HL-60 (cell line): ENCODE results near the gene ZNF618.

Source experiments
- DNase-seq, 2 experiments: peaks; one replicate each; pipeline ENCODE4 v3.0.0-alpha.2; 2010 to 2020; ENCODE audit warnings: low read depth in 1 of 2, low spot score in 1 of 2
- H3K27ac ChIP-seq: fragments of 250-450 bp; sonication (Bioruptor Pico); replicated peaks from 2 replicates; pipeline ENCODE4 v1.5.1; 2020; ENCODE audit warnings: mild to moderate bottlenecking, moderate library complexity
- H3K27me3 ChIP-seq: fragments of 250-450 bp; sonication (Bioruptor Pico); 2 replicates; pipeline ENCODE4 v1.5.1; 2021; ENCODE audit warnings: mild to moderate bottlenecking, moderate library complexity; ENCODE audit not compliant: insufficient read depth, poor library complexity, severe bottlenecking
- H3K4me3 ChIP-seq: replicated peaks from 2 replicates; pipeline ENCODE4 v1.5.1; 2011; ENCODE audit warnings: mild to moderate bottlenecking, control low read depth, low read length; ENCODE audit not compliant: insufficient read depth
- GABPA ChIP-seq: IDR thresholded peaks from 2 replicates; pipeline ENCODE4 v1.6.1; 2012; ENCODE audit warnings: low read depth
- POLR2AphosphoS5 ChIP-seq: IDR thresholded peaks from 2 replicates; pipeline ENCODE4 v1.6.1; 2012; ENCODE audit warnings: low read depth
- SPI1 ChIP-seq: IDR thresholded peaks from 2 replicates; pipeline ENCODE4 v1.6.1; 2012; ENCODE audit warnings: low read depth, mild to moderate bottlenecking, borderline replicate concordance
- TF ChIP-seq, protein P1 (sequence below): IDR thresholded peaks from one replicate; pipeline ENCODE4 v1.5.1; 2011; ENCODE audit warnings: low read length, control low read depth, inconsistent platforms; ENCODE audit not compliant: insufficient read depth
- TF ChIP-seq, protein P2 (sequence below): IDR thresholded peaks from 2 replicates; pipeline ENCODE4 v1.6.1; 2012; ENCODE audit warnings: low read depth; ENCODE audit not compliant: insufficient replicate concordance

ZNF618 gene

DNA sequence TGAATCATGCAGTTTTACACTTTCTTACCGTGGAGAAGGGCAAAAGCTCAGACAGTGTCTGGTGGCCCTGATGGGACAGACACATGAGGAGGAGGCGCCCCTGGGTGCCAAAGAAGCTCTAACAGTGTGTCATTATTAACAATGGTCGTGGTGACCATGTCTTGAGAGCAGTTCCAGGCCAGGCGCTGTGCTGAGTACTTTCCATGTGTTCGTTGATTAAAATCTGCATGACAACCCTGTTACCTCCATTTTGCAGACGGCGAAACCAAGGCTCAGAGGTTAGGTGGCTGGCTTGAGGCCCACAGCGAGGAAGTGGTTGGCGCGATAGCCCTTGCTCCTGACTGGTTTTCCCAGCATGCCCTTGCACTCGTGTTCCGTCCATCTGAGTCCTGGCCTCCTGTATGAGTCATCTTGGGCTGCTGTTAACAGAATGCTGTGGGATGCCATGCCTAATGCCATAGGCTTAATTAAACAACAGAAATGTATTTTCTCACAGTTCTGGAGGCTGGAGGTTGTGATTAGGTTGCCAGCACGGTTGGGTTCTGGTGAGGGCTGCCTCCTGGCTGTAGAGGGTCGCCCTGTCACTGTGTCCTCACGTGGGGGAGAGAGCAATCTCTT, 110.0 kb downstream of the ZNF618 start:
- H3K27me3 ChIP-seq, result no peaks in the 10 kb centered on the region
- no peak overlapping the region for H3K27ac ChIP-seq
- TF ChIP-seq, protein P1, sequence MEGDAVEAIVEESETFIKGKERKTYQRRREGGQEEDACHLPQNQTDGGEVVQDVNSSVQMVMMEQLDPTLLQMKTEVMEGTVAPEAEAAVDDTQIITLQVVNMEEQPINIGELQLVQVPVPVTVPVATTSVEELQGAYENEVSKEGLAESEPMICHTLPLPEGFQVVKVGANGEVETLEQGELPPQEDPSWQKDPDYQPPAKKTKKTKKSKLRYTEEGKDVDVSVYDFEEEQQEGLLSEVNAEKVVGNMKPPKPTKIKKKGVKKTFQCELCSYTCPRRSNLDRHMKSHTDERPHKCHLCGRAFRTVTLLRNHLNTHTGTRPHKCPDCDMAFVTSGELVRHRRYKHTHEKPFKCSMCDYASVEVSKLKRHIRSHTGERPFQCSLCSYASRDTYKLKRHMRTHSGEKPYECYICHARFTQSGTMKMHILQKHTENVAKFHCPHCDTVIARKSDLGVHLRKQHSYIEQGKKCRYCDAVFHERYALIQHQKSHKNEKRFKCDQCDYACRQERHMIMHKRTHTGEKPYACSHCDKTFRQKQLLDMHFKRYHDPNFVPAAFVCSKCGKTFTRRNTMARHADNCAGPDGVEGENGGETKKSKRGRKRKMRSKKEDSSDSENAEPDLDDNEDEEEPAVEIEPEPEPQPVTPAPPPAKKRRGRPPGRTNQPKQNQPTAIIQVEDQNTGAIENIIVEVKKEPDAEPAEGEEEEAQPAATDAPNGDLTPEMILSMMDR, result no peak
- no peak for TF ChIP-seq SPI1
- TF ChIP-seq, protein P2, sequence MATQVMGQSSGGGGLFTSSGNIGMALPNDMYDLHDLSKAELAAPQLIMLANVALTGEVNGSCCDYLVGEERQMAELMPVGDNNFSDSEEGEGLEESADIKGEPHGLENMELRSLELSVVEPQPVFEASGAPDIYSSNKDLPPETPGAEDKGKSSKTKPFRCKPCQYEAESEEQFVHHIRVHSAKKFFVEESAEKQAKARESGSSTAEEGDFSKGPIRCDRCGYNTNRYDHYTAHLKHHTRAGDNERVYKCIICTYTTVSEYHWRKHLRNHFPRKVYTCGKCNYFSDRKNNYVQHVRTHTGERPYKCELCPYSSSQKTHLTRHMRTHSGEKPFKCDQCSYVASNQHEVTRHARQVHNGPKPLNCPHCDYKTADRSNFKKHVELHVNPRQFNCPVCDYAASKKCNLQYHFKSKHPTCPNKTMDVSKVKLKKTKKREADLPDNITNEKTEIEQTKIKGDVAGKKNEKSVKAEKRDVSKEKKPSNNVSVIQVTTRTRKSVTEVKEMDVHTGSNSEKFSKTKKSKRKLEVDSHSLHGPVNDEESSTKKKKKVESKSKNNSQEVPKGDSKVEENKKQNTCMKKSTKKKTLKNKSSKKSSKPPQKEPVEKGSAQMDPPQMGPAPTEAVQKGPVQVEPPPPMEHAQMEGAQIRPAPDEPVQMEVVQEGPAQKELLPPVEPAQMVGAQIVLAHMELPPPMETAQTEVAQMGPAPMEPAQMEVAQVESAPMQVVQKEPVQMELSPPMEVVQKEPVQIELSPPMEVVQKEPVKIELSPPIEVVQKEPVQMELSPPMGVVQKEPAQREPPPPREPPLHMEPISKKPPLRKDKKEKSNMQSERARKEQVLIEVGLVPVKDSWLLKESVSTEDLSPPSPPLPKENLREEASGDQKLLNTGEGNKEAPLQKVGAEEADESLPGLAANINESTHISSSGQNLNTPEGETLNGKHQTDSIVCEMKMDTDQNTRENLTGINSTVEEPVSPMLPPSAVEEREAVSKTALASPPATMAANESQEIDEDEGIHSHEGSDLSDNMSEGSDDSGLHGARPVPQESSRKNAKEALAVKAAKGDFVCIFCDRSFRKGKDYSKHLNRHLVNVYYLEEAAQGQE, result no peak
- TF ChIP-seq GABPA, result no peak
- TF ChIP-seq POLR2AphosphoS5, result no peak
- DNase-seq, result no peak
- H3K4me3 ChIP-seq, result no peak overlapping the region

DNA sequence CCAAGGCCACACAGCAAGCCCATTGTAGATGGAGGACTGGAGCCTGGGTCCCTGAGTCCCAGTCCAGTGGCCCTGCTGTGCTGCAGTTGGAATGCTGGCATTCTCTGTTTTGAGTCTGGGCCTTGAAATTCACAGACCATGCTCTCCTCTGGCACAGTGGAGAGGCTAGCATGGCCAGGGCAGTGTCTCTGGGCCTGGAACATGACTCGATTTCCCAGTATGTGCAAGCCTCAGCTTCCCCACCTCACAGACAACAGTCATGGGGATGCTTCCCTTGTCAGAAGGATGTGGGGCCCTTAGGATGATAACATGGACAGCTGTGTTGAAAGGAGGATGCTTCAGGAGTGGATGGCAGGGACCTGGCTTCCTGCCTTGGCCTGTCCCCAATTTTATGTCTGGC, 110.8 kb downstream of the ZNF618 start:
- Histone ChIP-seq H3K27me3 (no peaks in the 10 kb centered on the region), H3K4me3 (no peak overlapping the region), H3K27ac (no peak overlapping the region)
- TF ChIP-seq, protein P1, result no peak
- TF ChIP-seq GABPA (no peak), SPI1 (no peak), POLR2AphosphoS5 (no peak)
- TF ChIP-seq, protein P2, result no peak
- no peak for DNase-seq

DNA sequence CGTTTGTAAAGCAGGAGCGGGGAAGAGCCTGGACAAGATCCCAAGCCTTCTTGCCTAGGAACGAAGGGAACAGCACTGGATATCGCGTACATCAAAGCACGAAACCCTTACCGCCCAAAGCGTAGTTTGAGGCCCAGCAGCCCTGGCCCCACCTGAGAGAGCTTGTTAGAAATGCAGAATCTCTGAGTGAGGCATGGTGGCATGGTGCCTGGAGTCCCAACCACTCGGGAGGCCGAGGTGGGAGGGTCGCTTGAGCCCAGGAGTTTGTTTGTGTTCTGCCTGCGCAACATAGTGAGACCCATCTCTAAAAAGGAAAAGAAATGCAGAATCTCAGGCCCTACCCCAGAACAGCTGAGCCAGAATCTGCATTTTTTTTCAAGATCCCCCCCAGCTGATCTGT, 111.4 kb downstream of the ZNF618 start:
- Histone ChIP-seq H3K27me3 (no peaks in the 10 kb centered on the region), H3K27ac (no peak overlapping the region), H3K4me3 (no peak overlapping the region)
- TF ChIP-seq POLR2AphosphoS5 (no peak), GABPA (no peak), SPI1 (no peak)
- TF ChIP-seq, protein P2, result no peak
- TF ChIP-seq, protein P1, result no peak
- DNase-seq, result no peak
